Frontal cortex (tissue), 4 donors: ENCODE results near the gene CFDP1. TPM values are rescaled to one million over a fixed set of nuclear protein-coding genes. Genes with fewer than 3 reads are reported as not detected.
"Not testable (repeated sequence)": the region's sequence is repeated elsewhere in the genome, so short reads cannot be mapped to it uniquely, and the experiment has no call there.

ENCODE experiments used
- DNase-seq, 2 donors: peaks; one replicate each; pipeline ENCODE4 v3.0.0; 2012; ENCODE audit warnings: low spot score in 2 of 2
- FAIRE-seq: peaks from 2 replicates; lab custom pipeline; 2012; peaks lifted over from hg19 to GRCh38; lab: Jason Lieb, UNC
- total RNA-seq: library from RNA; depleted of rRNA; stranded (reverse); fragments of >200 nt; gene quantifications from one replicate; pipeline ENCODE4 v1.2.3, GENCODE V29; 2014
- donor health status: control.
- donor health status: control.
- donor health status: control.

CFDP1 gene
- total RNA-seq, 1 donor from 2014 or later, result 60.3 TPM

DNA sequence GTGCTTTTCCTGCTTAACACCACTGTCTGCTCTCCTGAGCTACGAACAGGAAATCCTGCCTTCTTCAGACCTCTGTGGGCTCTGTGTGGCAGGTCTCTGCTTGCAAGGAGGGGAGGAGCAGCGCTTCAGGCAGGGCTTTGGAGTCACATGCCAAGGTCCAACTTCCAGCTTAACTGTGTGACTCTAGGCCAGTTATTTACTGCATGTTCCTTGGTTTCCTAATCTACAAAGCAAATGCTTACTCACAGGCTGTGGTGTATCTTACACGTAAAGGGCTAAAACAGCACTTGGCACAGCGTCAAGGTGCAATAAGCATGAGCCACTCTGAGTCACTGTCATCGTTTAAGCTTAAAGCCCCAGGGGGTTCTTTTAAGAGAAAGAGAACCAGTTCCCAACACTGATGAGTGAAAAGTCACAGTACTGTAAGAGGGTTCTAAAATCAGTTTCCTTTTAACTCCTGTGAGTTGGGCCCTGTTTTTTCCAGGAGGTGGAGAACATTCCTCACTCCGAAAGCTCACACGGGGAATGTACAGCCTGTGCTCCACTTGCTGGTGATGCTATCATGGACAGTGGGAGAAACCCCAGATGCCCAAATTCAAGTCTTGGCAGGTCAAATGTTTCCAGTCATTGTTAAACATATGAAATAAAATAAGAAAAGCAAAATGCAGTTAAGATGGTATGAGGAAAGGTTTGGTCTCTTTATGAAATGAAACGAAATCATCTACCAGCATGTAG is 127.8 kb downstream of the CFDP1 start:
- FAIRE-seq, result no peak
- no peak for DNase-seq

DNA sequence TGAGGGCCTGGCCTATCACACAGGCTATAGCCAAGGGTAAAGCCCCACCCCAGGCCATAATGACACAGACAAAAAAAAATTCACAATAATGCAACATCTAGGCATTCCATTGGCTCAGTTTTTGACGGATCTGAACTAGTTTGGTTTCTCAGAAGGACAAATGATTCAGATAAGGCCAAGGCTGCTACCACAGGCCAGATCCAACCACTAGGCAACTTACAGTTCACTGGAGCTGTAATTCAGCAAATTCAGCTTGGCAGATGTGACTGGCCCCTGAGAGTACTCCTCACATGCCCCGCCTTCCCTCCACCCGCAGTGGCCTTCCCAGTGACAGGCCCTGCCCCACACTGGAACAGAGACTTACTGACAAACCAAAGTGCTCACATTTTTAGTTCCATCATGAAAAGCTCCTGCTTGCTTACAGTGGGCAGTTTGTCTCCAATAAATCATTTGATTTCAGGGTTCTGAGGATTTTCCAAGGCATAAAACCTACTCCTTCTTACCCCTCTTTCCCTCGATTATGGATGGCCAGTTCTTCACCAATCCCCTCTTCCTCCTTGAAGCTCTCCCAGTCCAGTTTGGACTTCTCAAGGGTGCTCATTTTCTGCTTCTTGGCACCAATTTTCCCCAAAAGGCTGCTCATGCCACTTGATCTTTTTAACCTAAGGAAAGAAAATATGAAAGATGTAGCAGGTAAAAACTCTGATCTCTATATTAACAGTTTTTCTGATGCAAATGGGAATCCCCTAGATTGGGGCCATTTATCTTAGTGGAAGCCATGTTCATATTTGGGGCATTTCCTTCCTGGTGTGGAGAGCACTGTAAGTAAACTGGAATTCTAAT is 128.6 kb downstream of the CFDP1 start:
- FAIRE-seq, result no peak
- no peak for DNase-seq

DNA sequence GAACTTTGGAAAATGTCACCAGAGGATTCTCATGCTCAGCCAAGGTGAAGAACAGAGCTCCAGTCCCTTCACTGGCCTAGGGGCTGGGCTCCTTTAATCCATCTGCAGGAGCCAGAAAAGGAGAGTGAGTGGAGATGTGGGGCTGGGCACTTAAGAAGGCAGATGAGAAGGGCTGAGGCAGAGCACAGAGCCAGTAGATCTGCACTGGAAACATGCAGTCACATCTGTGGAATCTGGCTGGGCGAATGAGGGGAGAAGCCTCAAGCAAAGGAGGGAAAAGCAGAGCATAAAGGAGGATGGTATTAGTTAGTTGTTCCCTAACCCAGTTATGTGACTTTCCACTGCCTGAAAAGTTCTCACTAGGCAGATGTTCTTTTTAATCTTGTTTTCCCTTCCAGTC is 131.5 kb downstream of the CFDP1 start:
- no peak for FAIRE-seq
- no peak for DNase-seq

DNA sequence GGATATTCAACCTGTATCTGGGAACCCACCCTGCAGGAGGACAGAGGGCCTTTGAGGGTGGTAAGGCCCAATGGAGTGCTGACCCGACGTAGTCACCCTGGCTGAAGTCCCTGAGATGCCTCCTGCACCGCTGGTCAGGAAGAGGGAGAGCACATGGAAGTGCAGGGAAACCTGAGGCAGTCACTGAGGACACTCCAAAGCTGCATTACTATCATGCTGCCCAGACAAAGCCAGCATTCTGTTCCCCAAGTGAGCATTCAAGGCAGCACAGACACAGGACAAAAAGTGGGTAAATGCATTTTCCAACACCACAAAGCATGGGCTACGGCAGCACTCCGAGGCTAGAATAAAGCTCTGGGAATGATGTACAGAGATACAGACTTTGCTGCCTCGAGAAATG is 135.0 kb downstream of the CFDP1 start:
- DNase-seq (no peak), FAIRE-seq (no peak)

DNA sequence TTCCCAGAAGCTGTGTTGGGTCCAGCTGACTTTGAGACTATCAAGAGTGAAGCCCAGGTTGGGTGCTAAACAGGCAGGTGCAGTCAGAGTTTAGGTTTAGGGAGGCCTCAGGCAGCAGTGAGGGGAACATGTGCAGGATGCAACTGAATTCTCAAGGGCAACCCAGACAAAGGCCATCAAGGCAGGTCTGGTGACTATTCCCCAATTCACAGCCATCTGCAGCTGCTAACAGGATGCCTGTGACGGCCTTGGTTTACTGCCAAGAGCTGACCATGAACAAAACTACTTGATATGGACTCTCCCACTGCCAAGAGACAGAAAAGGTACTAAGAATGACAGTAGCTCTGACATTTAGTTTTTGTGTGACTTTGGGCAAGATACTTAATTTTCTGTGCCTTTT is 136.7 kb downstream of the CFDP1 start:
- DNase-seq (no peak), FAIRE-seq (no peak)

DNA sequence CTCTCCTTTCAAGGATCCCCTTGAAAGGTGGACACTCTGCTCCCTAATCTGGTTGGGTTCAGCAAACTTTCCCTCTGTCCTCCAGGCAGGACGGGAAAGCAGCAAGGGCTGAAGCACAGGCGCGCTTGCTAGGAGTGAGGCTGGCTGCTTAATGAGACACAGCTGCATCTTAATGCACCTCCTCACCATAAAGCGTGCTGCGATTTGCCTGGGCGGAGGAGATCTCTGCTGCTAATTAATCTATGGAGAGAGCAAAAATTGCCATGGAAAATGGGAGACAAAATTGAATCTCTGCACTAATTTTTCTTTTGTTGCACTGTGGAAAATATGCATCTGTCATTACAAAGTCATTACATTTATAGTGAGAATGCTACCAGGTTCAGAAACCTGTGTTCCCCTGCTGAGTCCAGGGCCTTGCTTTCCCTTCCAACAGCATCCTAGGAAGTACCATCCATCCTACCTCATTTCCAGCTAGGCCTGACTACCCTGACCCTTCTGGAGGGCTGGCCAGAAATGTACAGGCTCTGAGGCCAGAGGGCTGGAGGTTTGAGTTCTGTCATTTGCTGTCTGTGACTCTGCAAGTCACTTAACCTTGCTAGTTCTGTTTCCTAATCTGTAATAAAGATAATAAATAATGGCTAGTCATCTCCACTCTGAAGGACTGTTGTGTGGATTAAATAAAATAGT is 138.4 kb downstream of the CFDP1 start:
- FAIRE-seq, result no peak

DNA sequence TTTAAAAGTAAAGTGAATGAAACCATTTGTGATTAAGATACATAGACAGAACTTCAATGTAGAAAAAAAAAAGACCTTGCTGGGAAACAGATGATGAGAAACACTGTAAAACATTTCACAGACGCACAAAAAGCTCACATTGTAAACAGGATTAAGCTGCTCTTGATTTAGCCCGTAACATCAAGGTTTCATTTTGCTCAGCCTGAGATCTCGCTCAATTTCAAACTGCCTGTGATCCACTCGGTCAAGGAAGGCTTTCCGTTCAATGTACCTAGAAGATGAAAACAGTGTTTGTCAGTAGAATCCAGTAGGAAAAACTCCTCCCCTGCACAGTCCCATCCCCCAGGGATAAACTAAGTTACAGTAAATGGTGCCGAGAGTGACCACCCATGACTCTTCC is 139.5 kb downstream of the CFDP1 start:
- FAIRE-seq, result no peak

More for the DNA sequence above, 138.4 kb downstream of the CFDP1 start:
- no peak for DNase-seq

DNA sequence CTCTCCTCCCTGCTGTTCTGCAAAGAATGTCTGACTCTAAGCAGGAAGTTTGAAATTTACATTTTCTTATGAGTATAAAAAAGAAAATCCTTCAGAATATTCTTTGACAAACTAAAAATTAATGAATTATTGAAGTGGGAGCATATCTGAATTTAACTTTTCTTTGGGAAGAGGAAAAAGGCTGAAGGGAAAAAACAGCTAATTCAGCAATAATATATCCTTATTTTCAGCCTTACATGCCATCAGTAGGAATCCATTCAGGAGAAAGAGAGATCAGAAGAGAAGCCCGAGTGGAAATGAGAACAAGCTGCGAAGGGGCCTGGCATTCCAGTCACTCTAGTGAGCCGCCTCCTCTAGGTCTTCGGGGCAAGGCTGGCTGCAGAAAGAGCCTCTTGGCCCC is 140.1 kb downstream of the CFDP1 start:
- no peak for DNase-seq
- FAIRE-seq, result no peak

More for the DNA sequence above, 139.5 kb downstream of the CFDP1 start:
- DNase-seq, result no peak

DNA sequence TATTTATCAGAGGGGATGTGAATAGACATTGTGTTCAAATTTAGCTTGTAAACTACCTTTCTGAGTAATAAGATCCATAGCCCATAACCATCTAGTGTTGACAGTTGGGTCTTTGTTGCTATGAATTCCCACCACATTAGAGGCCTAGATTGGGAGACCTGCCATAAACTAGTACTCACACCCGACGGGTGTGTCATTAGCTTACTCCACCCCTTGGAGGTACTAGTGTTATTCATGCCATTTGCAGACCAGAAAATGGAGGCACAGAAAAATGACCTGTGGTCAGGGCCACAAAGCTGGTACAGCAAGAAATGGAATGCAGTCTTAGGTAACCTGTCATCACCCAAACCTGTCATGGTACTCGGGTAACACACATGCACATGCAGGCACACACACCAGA is 140.6 kb downstream of the CFDP1 start:
- DNase-seq (no peak), FAIRE-seq (no peak)

DNA sequence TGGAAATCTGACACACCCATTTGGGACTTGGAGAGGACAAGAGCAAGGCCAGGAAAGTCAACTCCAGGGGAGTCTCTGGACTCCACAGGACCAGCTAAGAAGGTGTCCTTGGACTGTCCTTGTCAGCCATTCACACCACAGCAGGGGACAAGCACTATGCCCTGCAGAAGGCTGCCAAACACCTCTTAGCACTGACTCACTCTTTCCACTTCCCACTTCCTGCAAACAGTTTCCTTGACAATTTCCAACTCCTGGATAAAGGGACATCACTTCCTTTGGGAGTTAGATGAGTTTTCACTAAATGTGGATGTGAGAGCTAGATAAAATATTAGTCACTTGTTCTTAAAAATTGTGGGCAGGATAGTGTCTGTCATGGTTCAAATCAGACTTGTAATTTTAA is 144.1 kb downstream of the CFDP1 start:
- DNase-seq, result no peak

DNA sequence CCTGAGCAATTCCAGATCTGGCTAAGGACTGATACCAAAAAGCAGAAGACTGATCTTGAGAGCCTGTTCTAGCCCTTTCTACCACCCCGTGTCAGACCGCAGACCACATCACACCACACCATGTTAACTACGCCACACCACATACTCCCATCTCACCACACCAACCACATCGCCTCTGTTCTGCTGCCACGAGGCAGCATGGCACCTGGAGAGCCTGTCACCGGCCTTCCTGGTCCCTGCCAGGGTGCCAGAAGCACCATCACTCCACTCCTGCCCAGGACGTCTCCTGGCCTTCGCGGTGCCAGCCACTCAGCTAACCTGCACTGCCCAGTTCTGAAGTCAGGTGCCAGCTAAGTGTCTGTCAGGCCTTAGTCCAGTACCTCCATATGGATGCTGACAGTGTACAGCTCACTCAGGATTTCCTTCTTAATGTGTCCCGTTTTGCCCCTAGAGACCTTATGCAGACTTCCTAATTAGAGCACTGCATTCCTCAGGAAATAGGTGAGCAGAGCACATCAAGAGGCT is 144.6 kb downstream of the CFDP1 start:
- DNase-seq (no peak), FAIRE-seq (no peak)

More for the DNA sequence above, 144.1 kb downstream of the CFDP1 start:
- no peak for FAIRE-seq

DNA sequence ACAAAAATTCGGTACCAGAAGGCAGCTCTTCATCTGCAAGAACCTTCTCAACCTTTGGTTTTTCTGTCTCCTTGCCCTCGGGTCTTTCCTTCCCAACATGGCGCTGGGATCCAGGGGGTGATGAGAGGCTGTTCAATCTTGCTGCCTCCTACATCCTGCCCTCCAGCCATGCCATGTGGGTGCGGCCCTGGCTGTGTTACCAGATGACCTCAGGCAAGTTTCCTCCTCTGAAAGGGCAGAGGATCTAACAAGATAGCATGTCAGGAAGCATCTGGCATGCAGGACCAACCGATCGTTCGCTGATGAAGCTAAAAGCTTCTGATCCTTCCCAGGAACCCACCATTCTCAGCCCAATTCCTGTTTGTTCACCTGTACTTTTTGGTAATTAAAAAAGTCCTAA is 145.1 kb downstream of the CFDP1 start:
- FAIRE-seq (no peak), DNase-seq (no peak)

DNA sequence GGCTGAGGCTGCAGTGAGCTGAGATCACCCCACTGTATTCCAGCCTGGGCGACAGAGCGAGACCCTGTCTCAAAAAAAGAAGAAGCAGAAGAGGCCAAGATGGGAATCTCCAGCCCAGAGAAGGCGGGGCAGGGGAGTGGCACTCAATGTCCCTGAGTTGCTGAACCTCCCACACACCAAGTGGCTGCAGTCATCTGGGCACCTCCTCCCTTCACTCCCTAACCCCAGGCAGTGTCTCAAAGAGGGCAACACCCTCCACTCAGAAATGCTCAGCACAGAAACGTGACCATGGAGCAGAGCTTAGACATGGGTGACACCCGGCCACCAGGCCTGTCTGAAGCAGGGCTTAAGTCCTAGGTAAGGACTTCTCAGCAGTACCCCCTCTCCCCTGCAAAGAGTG is 145.6 kb downstream of the CFDP1 start:
- FAIRE-seq (no peak), DNase-seq (no peak)

DNA sequence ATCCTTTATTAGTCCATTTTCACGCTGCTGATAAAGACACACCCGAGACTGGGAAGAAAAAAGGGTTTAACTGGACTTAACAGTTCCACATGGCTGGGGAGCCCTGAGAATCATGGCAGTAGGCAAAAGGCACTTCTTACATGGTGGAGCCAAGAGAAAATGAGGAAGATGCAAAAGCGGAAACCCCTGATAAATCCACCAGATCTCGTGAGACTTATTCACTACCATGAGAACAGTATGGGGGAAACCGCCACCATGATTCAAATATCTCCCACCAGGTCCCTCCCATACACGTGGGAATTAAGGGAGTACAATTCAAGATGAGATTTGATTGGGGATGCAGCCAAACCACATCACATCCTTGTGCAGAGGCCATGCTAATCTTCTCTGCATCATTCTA is 146.9 kb downstream of the CFDP1 start:
- no peak for DNase-seq
- FAIRE-seq, result no peak

DNA sequence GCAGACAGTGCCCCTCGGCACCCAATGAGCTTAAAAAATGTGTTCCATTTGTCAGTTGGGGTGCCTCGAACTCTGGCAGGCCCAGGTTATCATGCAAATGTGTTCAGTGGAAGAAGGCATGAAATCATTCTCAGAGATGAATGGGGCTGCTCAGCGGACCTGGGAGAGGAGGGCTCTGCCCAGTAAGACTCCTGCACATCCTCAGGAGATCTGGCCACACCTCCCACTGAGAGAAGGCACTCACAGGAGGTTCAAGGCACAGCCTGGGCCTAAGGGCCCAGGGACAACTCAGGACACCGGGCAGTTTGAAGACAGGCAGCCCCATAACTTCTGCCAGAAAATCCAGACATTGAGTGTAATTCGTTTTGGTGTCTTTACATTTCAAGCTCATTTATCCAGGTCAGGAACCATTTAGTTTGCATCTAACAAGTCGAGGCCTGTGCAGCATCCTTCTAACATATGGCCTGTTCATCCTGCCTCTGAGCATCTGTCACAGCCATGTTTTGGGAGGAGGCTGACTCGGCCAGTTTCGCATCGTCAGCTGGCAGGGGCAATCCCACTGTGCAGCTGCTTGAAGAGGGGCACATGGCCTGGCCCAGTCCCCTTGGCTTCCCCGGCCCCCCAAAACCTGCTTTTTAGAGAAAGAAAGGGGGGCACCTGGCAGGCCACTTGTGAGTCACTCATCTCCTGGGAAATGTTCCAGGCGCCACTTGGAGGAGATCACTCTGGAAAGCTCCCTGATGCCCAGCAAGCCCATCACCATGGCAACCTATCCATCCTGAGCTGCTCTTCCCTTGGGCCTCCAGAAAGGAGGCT is 150.6 kb downstream of the CFDP1 start:
- DNase-seq (no peak), FAIRE-seq (no peak)

DNA sequence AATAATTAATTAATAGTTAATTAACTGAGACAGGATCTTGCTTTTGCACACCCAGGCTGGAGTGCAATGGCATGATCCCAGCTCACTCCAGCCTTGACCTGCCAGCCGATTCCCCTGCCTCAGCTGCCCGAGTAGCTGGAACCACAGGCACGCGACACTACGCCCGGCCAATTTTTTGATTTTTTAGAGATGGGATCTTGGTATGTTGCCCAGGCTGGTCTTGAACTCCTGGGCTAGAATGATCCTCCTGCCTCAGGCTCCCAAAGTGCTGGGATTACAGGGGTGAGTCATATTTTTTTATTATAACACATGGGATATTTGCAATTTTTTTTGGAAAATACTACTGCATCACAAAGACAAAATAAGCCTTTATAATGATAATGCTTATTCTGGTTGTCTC is 151.5 kb downstream of the CFDP1 start:
- FAIRE-seq (no peak), DNase-seq (no peak)

DNA sequence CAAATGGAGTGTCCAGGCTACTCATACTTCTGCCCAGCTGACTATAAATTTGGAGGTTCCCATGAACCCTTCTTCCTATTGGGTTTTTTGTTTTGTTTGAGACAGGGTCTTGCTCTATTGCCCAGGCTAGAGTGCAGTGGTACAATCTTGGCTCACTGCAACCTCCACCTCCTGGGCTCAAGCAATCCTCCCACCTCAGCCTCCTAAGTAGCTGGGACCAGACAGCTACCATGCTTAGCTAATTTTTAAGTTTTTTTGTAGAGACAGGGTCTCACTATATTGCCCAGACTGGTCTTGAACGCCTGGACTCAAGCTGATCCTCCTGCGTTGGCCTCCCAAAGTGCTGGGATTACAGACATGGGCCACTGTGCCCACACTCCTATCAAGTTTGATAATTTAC is 152.3 kb downstream of the CFDP1 start:
- not testable (repeated sequence) for FAIRE-seq, DNase-seq

DNA sequence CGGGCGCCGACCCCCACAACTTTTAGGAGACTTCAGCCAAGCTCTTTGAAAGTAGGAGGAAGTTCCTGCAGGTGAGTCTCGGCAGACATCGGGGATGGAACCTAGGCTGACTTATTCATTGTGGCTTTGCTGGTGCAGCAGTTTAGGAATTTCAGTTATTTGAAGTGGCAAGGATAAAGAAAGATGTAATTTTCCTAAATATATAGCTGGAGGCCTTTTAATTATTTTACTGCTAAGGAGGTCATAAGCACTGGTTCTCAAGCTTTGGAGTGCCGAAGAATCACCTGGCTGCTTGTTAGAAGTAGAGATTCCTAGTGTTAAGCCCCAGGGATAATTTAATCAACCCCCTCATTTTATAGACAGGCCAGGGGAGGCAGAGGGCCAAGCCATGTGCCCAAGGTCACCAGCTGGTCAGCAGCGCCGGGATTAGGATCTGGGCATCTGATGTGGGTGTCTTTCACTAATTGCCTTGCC is 152.9 kb downstream of the CFDP1 start:
- FAIRE-seq (no peak), DNase-seq (no peak)

DNA sequence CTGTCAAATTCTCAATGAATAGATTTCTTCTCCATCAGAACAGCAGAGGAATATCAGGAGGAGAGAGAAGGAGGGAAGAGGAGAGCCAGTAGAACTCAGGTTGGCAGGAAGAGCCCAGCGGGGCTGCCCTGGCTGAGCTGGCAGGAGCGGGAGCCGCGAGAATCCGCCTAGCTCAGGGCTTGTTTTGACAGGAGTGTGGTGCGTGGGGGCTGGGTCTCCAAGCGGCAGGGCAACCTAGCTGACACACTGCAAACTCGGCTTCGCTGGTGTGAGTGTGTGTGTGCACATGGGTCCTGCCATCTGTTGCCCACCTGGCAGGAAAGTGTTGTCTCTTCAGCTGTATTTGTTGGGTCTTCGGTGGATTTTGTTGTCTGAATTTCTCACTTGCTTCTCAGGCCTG is 154.0 kb downstream of the CFDP1 start:
- FAIRE-seq (no peak), DNase-seq (no peak)
